NK-92 (cell line): ENCODE data around the gene ABHD15.
A peak's percentile ranks its signal among the peaks of the same experiment; 100 is the strongest.

Experiments
- DNase-seq: peaks from one replicate; lab custom pipeline; 2025; ENCODE audit not compliant: unreplicated experiment; lab: John Stamatoyannopoulos, UW

ABHD15 gene, protein sequence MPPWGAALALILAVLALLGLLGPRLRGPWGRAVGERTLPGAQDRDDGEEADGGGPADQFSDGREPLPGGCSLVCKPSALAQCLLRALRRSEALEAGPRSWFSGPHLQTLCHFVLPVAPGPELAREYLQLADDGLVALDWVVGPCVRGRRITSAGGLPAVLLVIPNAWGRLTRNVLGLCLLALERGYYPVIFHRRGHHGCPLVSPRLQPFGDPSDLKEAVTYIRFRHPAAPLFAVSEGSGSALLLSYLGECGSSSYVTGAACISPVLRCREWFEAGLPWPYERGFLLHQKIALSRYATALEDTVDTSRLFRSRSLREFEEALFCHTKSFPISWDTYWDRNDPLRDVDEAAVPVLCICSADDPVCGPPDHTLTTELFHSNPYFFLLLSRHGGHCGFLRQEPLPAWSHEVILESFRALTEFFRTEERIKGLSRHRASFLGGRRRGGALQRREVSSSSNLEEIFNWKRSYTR

GRCh38 chr17:29566473-29567303, at the start of gene ABHD15:
Gene ABHD15, minus strand, starts transcription at chr17:29567037. Its CDS starts 71 bp downstream, at chr17:29566966.
- no peak for DNase-seq

GRCh38 chr17:29615492-29616299, 48.9 kb upstream of the ABHD15 start:
- DNase-seq, result no peak

GRCh38 chr17:29615048-29615385, 48.2 kb upstream of the ABHD15 start:
- DNase-seq, result no peak

GRCh38 chr17:29614349-29615047, 47.7 kb upstream of the ABHD15 start:
- no peak for DNase-seq

DNA sequence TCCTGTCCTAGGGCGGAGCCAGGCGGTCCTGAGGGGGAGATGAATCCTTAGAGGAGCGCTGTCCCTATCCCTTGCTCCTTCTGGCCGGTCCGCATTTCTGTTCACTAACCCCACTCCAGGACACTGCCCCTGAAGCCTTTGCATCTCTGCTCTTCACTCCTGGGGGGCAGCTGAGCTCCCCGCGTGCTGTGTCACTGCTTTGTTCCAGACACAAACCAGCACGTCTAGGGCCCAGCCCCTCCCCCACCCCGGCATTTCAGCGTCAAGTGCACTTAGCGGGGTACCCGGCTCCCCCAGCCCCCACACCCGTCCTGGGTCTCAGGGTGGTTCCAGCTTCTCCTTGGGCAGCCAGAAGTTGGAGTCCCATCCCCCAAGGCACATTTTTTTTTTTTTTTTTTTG, 47.0 kb upstream of the ABHD15 start:
- DNase-seq, result no peak

- DNase-seq, result peak; percentile 33
Observed at GRCh38 chr17:29613352-29613837, 46.6 kb upstream of the ABHD15 start.

GRCh38 chr17:29612404-29613280, 45.8 kb upstream of the ABHD15 start:
- no peak for DNase-seq

GRCh38 chr17:29612094-29612403, 45.2 kb upstream of the ABHD15 start:
- no peak for DNase-seq

DNA sequence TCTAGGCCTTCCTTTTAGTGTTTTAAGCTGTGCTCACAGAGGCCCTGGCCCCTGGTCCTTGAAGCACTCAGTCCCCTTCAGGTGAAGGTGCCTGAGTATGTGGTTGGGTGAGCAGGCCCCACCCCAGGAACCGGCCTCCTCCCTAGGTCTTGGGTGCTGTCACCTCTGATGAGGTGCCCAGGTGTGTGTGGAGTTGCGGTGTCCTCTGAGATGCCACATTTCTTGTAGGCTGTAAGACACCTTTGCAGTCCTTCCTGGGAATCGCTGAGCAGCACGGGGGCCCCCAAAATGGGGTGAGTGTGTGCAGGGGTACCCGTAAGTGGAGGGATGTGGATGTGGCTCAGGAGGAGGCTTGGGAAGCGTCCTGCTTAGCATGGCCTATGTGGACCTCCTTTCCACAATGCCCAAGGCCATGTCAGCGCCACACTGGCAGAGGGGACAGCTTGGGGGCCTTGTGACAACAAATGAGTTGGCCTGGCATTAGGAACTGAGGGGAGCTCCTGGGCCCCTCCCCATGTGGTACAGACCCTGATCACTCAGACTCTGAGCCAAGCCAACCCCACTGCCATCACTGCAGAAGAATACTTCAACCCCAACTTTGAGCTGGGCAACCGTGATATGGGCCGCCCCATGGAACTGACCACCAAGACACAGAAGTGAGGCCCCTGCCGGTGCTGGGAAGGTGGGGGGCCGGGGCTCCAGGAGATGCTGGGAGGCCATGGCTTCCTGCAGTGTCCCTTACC, 44.7 kb upstream of the ABHD15 start:
- no peak for DNase-seq

DNA sequence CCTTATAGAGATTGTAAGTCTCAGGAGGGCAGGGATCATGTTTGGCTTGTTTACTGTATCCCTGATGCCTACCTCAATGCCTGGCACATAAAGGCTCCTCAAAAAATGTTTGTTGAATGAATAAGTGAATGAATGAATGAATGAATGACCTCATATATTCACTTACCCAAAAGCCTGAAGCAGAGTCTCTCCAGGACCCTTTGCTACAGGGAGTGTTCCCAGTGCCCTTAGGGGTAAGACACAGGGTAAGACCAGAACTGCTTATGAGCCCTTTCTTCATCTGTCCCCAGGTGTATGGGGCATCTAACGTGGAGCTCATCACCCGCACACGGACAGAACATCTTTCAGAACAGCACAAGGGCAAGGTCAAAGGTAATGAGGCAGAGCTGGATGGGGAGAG, 43.6 kb upstream of the ABHD15 start:
- DNase-seq, result no peak

DNA sequence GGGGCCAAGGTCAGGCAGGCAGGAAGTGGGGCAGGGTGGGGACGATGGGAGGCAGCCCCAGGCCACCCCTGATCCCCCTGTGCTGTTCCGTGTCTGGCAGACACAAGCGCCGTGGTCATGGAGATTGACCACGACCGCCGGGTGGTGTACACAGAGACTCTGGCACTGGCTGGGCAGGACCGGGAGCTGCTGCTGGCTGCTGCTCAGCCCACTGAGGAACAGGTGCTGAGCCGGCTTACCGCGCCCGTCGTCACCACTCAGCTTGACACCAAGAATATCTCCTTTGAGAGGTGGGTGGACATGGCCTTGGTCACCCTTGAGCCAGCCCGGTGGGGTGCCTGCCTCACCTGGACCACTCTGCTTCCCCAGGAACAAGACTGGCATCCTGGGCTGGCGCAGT, 42.1 kb upstream of the ABHD15 start:
- no peak for DNase-seq

- DNase-seq, result no peak
Observed at GRCh38 chr17:29607557-29608195, 40.8 kb upstream of the ABHD15 start.

GRCh38 chr17:29603109-29603674, 36.4 kb upstream of the ABHD15 start:
- no peak for DNase-seq

- no peak for DNase-seq
Observed at GRCh38 chr17:29597361-29598172, 30.7 kb upstream of the ABHD15 start.

DNA sequence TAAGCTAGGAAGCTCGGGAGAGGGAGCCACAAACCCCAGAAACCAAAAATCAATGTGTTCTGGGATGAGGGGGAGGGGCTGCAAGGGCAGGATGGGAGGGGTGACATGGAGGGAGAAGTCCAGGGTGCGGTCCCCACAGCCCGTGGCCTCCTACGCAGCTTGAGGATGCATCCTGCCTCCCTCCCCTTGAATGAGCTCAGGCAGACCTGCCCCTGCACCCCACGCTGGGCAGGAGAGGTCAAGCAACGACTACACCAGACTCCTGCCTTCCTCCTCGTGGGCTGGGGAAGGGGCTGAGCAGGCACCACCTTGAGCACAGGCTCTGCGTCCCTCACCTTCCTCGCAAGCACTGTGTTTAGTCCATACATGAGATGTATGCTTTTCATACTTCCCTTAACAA, 30.0 kb upstream of the ABHD15 start:
- DNase-seq, result no peak

GRCh38 chr17:29595943-29596774, 29.3 kb upstream of the ABHD15 start:
- no peak for DNase-seq
